Measurements from ENCODE around the gene UNCX. TPM values are rescaled to one million over a fixed set of nuclear protein-coding genes. Genes with fewer than 3 reads are reported as not detected.

Gene UNCX
- total RNA-seq, 1 donor from 2014 or later: 1.7 TPM

DNA sequence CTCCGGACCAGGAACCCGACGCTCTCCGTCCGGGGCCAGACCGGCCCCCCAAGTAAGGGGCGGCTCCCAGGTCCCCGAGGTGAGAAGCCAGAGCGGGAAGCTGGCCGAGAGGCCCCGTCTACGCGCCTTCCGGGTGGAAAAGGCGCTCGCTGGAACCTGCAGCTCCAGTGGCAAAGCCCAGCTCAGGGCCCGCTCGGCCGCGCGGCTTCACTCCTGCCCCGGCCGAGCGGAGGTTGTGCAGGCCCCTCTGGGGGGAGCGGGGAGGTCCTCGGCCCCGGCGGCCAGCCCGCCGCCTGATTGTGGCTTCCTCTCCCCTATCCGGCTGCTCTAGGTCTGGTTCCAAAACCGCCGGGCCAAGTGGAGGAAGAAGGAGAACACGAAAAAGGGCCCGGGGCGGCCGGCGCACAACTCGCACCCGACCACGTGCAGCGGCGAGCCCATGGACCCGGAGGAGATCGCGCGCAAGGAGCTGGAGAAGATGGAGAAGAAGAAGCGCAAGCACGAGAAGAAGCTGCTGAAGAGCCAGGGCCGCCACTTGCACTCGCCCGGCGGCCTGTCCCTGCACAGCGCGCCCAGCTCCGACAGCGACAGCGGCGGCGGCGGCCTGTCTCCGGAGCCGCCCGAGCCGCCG lies 2.9 kb downstream of the UNCX start:
- H3K4me3 ChIP-seq (ENCODE audit: low read depth, low read length): no peak overlapping the region
- no peak for DNase-seq (ENCODE audit: low read depth)
- TF ChIP-seq CTCF (conservative IDR thresholded peaks at IDR 0.05; ENCODE audit: low read depth, low read length): no peak

GRCh38 chr7:1236132-1236661 lies 3.5 kb downstream of the UNCX start:
- DNase-seq (ENCODE audit: low read depth): no peak
- TF ChIP-seq CTCF (conservative IDR thresholded peaks at IDR 0.05; ENCODE audit: low read depth, low read length): no peak
- H3K4me3 ChIP-seq (ENCODE audit: low read depth, low read length): no peak overlapping the region

GRCh38 chr7:1236831-1237701 lies 4.4 kb downstream of the UNCX start:
- no peak overlapping the region for H3K4me3 ChIP-seq (ENCODE audit: low read depth, low read length)
- DNase-seq (ENCODE audit: low read depth): no peak
- no peak for TF ChIP-seq CTCF (conservative IDR thresholded peaks at IDR 0.05; ENCODE audit: low read depth, low read length)

GRCh38 chr7:1237704-1238255 lies 5.1 kb downstream of the UNCX start:
- no peak for DNase-seq (ENCODE audit: low read depth)
- no peak overlapping the region for H3K4me3 ChIP-seq (ENCODE audit: low read depth, low read length)
- TF ChIP-seq CTCF (conservative IDR thresholded peaks at IDR 0.05; ENCODE audit: low read depth, low read length): no peak

GRCh38 chr7:1238450-1238882 lies 5.8 kb downstream of the UNCX start:
- H3K4me3 ChIP-seq (ENCODE audit: low read depth, low read length): no peak overlapping the region
- no peak for TF ChIP-seq CTCF (conservative IDR thresholded peaks at IDR 0.05; ENCODE audit: low read depth, low read length)
- no peak for DNase-seq (ENCODE audit: low read depth)

- DNase-seq (ENCODE audit: low read depth): no peak
- no peak overlapping the region for H3K4me3 ChIP-seq (ENCODE audit: low read depth, low read length)
- no peak for TF ChIP-seq CTCF (conservative IDR thresholded peaks at IDR 0.05; ENCODE audit: low read depth, low read length)
These were observed 6.5 kb downstream of the UNCX start for GRCh38 chr7:1238931-1239802.

Data from epithelial cell of proximal tubule (primary cell).